GM18508 (cell line): ENCODE data around the gene TTC24.
"Not testable (repeated sequence)": the region's sequence is repeated elsewhere in the genome, so short reads cannot be mapped to it uniquely, and the experiment has no call there.

Experiments used
- ATAC-seq: cut with Tn5 transposase; IDR thresholded peaks from one replicate; pipeline ENCODE4 v1.9.1; 2021; ENCODE audit warnings: moderate number of reproducible peaks; ENCODE audit not compliant: insufficient read depth, unreplicated experiment

TTC24 gene

DNA sequence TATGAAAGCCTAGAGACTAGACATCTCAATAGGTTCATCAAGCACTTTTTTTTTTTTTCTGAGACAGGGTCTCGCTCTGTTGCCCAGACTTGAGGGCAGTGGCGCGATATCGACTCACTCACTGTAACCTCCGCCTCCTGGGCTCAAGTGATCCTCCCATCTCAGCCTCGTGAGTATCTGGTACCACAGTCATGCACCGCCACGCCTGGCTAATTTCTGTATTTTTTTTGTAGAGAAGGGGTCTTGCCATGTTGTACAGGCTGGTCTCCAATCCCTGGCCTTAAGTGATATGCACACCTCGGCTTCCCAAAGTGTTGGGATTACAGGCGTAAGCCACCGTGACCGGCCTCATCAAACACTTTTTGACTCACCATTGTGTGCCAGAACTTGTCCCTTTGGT, 22.4 kb downstream of the TTC24 start:
- no peak for ATAC-seq

DNA sequence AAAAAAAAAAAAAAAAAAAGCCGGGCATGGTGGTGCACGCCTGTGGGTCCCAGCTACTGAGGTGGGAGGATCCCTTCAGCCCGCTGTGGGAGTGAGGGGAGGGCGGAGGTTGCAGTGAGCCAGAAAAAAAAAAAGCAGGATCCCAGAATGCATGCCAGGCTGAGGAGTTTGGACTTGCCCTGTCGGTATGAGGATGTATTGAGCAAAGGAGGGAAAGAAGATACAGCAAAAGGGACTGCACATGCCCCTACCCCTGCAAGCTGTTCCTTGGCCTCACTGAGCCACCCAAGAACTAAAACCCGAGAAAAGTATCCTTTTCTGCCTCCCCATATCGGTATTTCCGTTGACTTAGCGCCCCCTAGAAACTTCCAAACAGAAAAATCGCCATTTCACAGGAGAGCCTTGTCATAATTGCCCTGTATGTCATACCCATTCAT, 23.1 kb downstream of the TTC24 start:
- no peak for ATAC-seq

DNA sequence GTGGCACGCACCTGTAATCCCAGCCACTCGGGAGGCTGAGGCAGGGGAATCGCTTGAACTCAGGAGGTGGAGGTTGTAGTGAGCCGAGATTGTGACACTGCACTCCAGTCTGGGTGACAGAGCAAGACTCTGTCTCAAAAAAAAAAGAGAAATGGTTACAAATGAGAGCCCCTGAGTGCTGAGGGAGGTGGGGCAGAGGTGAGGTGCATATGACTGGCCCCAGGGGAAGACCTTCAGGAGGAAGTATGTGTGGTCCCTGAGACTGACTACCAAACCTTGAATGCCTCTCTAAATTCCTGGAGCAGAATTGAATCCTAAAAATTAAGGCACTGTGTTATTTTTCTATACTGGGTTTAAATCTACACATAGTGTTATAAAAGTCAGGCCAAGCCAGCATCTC, 27.8 kb downstream of the TTC24 start:
- not testable (repeated sequence) for ATAC-seq

DNA sequence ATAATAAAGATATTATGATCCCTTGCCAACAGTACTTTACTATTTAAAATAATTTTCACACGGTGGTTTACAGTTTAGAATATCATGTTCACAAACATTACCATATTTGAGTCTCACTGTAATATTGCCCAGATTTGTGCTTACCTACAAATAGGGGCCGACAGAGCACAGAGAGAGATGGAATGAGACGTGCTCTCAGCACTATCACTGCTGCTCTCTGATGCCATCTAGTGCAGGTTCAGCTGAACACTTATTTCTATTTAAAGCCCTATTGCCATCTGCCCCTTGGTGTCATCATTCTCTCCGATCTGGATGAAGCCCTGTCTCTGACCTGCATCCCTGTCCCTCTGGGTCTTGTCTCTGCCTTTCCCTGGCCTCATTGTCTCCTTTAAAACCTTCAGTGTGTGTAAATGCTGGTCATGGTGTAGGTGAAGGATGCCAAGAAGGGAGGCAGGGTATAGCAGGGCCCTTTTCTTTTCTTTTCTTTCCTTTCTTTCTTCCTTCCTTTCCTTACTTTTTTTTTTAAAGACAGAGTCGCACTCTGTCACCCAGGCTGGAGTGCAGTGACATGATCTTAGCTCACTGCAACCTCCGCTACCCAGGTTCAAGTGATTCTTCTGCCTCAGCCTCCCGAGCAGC, 28.6 kb downstream of the TTC24 start:
- no peak for ATAC-seq

DNA sequence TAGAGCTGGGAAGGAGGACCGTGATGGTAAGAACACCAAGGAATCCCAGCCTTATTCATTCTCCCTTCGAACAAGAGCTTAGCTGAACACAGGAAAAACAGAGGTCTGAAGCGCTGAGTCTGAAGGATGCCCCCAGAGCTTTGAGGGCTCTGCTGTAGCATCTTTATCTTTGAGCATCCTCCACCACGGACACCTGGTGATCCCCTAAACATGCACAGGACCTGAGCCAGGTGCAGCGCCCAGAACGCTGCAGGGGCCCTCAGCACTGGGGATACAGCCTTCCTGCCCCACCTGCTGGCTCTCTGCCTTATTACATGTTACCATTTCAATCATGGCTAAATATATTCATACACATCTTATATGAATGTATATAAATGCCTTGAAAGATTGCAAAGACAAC, 29.5 kb downstream of the TTC24 start:
- ATAC-seq, result no peak

DNA sequence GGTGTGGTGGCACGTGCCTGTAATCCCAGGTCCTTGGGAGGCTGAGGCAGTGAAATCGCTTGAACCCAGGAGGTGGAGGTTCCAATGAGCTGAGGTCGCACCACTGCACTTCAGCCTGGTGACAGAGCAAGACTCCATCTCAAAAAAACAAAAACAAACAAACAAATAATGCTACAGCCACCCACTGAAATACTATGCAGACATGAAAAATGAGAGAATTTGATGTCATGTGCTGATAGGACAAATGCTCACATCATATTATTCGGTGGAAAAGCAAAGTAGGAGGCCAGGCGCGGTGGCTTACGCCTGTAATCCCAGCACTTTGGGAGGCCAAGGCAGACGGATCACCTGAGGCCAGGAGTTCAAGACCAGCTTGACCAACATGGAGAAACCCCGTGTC, 30.5 kb downstream of the TTC24 start:
- not testable (repeated sequence) for ATAC-seq

DNA sequence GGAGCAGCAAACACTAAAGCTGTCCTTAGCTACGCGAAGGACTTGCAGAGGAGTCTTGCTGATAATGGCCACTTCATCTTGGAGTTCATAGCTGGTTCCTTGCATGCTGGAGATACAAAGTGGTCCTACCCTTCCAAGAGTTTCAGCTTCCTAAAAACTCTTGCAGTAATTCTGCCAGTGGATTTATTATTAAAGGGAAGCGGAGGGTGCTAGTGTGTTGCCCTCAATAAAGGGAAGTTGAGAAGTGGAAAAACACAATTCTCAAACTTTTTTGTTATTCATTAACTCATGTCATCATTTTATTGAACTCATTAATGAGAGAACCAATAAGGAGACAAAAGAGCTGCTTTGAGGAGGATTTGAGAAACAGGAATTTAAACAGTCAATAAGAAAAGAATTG, 33.1 kb downstream of the TTC24 start:
- no peak for ATAC-seq

DNA sequence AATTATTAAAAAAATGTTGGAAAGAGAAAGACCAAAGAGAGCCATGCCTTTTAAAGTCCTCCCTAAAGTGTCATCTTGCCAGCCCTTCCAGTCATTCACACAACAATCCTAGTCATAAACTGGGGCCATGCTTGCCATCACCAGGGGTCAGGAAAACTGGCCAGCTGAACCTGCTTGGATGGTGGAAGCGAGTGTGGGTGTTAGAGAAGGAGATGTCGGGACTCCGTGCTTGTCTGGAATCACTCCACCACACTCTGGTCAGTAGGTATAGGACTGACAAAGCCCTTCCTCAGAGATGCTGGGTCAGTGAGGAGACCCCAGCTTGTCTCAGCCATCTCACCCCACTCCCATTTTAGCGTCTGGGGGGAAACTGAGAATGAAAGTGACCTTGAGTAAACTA, 36.4 kb downstream of the TTC24 start:
- no peak for ATAC-seq

DNA sequence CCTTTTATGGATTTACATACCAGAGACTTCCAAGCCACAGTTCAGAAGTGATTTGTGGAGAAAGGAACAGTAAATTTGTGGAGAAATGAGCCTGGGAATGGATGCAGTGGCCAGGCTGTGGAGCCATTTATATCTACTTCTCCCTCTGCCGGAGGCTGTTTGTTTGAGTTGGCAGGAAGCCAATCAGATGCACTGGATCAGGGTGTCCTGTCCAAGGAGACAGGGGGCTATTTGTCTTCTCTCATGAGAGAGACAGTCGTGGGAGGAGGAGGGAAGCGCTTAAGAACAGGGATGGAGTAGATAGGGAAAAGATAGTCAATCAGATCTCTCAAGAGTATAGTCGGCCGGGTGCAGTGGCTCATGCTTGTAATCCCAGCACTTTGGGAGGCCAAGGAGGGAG, 36.9 kb downstream of the TTC24 start:
- no peak for ATAC-seq

DNA sequence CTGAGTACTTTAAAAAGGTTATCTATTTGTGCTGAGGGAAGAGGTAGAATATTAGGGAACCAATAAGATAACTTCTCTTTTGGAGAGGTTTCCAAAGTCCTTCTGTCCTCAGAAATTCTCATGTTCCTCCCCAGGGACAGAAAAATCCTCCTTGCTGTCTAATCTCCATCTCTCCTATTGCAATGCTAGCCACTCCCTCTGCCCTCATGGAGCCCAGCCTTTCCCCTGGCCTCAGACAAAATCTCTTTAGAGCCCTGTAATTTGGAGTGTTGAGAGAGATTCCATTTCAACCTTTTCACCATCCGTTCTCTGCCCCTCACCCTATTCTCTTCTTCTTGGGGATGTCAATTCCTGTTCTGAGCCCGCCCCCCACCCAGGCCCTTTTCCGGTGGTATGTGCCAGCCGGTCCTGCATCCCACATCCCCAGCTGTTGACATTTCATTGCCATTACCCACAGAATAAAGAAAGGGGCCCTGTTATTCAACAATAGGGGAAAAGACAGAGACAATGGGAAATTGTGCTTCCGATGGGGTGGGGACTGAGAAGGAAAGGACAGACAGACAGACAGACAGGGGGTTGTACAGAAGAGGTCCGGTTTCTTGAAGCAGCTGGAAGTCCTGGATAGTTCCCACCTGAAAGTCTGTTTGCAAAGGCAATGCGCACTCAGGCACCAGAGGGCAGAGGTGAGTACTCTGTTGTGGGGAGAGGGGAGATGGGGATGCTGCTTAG, 39.5 kb downstream of the TTC24 start, which contains the start of gene HAPLN2:
HAPLN2 (plus strand) TSS at position 563 of the 729 bp plus-strand sequence. CDS start 4,076 bp downstream, outside the sequence.
- no peak for ATAC-seq

DNA sequence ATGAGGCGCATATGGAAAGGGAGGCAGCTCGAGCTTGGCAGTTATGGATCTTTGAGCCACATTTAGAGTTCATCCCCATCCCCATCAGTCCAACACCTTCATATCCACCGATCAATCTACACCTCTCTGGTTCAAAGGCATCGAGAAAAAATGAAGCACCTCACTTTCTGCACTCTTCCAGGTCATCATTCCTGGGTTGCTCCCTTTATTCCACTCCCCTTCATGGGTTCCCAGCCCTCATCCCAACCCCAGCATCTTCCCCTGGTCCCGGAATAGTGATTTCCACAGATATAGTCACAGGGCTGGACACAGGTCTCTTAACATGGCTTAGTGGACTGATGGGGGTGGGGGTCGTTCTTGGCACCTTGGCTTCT, 40.0 kb downstream of the TTC24 start:
- ATAC-seq, result no peak

DNA sequence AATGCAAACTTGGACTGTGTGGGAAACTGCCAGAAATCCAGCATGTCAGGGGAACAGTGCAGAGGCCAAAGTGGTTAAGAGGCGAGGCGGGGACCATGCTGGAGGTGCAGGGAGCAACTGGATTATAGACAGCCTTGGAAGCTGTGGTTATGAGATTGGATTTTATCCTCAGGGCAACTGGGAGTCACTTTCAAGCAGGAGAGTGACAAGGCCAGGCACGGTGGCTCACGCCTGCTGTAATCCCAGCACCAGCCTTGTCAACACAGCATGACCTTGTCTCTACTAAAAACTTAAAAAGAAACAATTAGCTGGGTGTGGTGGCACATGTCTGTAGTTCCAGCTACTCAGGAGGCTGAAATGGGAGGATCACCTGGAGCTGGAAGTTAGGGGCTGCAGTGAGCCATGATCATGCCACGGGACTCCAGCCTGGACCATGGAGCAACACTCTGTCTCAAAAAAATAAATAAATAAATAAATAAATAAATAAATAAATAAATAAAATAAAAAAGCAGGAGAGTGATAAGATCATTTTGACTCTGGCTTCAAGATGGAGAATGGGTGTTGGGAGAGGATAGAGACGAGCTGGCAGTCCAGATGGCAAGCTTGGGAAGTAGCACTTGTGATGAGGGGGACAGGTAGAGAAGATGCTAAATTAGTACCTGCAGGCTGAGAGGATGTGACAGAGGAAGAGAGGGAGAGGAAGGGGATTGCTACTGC, 43.2 kb downstream of the TTC24 start:
- ATAC-seq, result no peak

DNA sequence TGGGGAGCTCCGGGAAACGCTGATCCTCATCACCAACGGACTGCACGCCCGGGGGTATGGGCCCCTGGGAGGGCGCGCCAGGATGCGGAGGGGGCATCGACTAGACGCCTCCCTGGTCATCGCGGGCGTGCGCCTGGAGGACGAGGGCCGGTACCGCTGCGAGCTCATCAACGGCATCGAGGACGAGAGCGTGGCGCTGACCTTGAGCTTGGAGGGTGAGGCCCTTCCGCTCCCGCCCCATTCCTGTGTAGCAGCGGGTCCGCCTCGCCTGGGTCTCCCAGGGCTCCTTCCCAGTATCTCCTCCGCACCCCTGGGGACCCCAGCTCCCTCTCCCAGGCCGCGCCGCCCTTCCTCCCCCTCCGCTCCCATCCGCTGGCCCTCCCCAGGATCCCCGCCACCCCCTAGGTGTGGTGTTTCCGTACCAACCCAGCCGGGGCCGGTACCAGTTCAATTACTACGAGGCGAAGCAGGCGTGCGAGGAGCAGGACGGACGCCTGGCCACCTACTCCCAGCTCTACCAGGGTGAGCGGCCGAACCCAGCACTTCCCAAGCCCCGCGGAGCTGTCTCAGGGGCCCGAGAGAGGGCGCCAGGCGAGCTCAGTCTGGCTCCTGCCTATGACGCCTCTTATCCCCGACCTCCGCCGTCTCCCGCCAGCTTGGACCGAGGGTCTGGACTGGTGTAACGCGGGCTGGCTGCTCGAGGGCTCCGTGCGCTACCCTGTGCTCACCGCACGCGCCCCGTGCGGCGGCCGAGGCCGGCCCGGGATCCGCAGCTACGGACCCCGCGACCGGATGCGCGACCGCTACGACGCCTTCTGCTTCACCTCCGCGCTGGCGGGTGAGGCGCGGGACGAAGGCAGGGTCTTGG, 44.7 kb downstream of the TTC24 start:
- no peak for ATAC-seq

DNA sequence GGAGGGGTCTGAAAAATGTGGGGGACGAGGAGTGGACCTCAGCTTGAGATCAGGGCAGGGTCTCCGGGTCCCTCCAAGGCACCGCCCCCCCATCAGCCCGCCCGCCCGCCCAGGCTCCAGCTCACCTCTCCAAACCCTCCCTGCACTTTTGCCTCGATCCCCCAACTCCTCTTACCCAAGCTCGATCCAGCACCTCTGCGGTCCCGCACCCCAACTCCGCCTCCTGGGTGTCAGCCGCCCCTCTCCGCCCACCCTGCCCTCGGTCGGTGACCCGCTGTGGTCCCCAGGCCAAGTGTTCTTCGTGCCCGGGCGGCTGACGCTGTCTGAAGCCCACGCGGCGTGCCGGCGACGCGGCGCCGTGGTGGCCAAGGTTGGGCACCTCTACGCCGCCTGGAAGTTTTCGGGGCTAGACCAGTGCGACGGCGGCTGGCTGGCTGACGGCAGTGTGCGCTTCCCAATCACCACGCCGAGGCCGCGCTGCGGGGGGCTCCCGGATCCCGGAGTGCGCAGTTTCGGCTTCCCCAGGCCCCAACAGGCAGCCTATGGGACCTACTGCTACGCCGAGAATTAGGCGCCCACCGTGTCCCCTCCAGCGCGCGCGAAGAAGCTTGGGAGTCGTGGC, 45.4 kb downstream of the TTC24 start:
- no peak for ATAC-seq

DNA sequence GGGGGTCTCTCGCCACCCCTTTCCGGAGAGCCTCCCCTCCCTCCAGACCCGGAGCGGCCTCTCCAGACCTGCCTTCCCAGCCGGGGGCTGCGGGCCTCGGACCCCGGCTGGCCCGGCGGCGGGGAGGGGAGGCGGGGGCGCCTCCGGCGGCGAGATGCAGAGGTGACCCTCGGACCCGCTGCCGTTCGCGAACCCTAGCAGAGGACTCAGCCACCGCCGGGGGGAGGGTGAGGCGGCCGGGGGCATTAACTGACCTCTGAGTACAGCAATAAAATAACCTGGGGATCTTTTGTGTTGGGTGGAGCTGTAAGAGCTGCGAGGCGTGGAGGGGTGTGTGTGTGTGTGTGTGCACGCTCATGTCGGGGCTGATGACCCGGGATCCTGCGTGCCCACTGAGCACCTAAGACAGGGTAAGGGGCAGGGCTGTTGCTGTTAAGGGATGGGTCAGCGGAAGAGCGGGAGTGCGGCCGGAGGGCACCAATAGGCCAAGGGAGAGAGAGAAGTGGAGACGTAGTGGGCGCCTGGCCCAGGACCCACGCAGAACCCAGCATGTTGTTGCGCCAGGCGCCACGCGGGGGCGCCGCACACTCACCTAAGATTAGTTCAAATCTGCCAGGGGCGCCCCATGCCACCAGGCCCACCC, 46.0 kb downstream of the TTC24 start:
- ATAC-seq, result no peak

DNA sequence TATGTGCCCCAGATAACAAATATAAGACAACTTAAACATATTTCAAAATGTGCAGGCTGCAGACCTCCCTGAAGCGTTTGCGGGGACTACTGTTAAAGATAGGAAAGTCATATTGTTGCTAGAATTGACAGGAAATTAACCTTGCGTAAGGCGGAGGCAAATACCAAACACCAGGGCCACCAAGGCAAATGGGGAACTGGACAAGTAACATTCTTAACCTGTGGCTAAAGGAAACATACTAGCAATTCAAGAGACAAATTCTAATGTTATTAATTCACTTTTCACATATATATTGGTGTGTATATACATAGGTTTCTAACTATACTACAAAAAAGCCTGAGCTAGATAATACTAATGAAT, 46.5 kb downstream of the TTC24 start:
- no peak for ATAC-seq

DNA sequence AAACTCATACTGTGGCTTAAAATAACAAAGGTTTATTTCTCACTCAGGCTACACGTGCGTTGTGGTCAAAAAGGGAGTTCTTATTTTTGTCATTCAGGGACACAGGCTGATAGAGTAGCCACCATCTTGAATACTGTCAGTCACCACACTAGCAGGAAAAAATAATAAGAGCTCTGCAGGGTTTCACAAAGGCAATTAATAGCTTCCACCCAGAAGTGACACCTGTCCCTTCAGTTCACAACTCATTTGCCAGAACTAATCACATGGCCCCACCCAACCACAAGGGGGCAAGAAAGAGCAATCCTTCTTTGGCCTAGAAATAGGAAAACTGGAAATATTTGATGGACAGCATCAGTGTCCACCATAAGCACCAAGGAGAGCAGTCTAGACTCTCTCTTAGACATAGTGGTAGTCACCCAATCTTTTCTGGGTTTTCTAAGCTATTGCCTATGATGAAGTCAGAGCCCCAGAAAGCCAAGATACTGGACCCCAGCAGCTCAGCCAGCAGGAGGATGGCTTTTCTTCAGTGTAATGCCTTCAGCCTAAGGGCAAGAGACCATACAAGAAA, 47.9 kb downstream of the TTC24 start:
- ATAC-seq, result no peak

DNA sequence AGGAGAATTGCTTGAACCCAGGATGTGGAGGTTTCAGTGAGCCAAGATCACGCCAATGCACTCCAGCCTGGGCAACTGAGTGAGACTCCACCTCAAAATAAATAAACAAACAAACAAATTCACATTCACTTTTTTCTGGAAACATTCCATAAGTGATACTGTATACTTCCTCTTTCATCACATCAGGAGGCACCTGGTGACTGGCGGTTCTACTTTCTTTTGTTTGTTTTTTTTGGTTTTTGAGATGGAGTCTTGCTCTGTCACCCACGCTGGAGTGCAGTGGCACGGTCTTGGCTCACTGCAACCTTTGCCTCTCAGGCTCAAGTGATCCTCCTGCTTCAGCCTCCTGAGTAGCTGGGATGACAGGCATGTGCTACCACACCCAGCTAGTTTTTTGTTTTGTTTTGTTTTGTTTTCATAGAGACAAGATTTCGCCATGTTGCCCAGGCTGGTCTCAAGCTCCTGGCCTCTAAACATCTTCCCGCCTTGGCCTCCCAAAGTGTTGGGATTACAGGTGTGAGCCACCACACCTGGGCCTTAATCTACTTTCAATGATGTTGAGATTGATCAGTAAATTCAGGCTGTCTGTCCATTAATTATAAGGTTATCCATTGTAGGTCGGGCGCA, 50.4 kb downstream of the TTC24 start:
- no peak for ATAC-seq

DNA sequence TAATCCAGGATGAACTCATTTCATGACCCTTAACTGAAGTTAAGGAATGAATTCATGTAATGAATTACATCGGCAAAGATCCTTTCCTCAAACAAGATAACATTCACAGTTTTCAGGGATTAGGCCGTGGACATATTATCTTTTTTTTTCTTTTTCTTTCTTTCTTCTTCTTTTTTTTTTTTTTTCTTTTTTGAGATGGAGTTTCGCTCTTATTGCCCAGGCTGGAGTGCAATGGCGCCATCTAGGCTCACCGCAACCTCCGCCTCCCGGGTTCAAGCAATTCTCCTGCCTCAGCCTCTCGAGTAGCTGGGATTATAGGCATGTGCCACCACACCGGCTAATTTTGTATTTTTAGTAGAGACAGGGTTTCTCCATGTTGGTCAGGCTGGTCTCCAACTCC, 51.6 kb downstream of the TTC24 start:
- not testable (repeated sequence) for ATAC-seq
